Panc1 (cell line): ENCODE data around the gene EFNA5. TPM values are rescaled to one million over a fixed set of nuclear protein-coding genes. Genes with fewer than 3 reads are reported as not detected.

ENCODE experiments used
- ATAC-seq: fragments of 200-7000 bp; cut with Tn5 transposase; 2 replicates; pipeline ENCODE4 v1.9.1; 2020; ENCODE audit warnings: mild to moderate bottlenecking, moderate library complexity
- BruUV-seq: library from RNA; stranded (reverse); fragments of 400-500 nt; replicated peaks from 2 replicates; lab custom pipeline; 2021; lab: Mats Ljungman, UMichigan
- CTCF ChIA-PET: fragments of 300-600 bp; sonication (Branson Sonifier 250); formaldehyde crosslinking; loops from one replicate; lab custom pipeline; 2022; ENCODE audit warnings: antibody characterized with exemption; lab: Charles Lee
- POLR2A ChIA-PET: fragments of 300-600 bp; sonication (Branson Sonifier 250); formaldehyde crosslinking; loops from one replicate; lab custom pipeline; 2022; ENCODE audit warnings: antibody characterized with exemption; lab: Charles Lee
- DNase-seq: peaks from one replicate; pipeline ENCODE4 v3.0.0-alpha.2; 2010; ENCODE audit warnings: low read depth, low spot score
- H3K27ac ChIP-seq: 2 replicates; pipeline ENCODE4 v1.5.1; 2011; ENCODE audit warnings: mild to moderate bottlenecking, low read length, inconsistent platforms
- H3K27me3 ChIP-seq: fragments of 200-500 bp; sonication (Bioruptor generic); 2 replicates; pipeline ENCODE4 v1.6.0; 2014; ENCODE audit warnings: low read length, inconsistent platforms; ENCODE audit not compliant: control insufficient read depth, insufficient read depth
- H3K36me3 ChIP-seq: fragments of 200-500 bp; sonication (Bioruptor generic); 2 replicates; pipeline ENCODE4 v1.5.1; 2014; ENCODE audit warnings: inconsistent platforms, mild to moderate bottlenecking, low read length, moderate library complexity; ENCODE audit not compliant: control insufficient read depth, insufficient read depth
- H3K4me1 ChIP-seq: 2 replicates; pipeline ENCODE4 v1.5.1; 2011; ENCODE audit warnings: inconsistent platforms, mild to moderate bottlenecking, low read length, moderate library complexity; ENCODE audit not compliant: control insufficient read depth, insufficient read depth
- H3K4me3 ChIP-seq, 2 experiments: 2 replicates each; pipeline ENCODE4 v1.5.1; 2011 to 2012; ENCODE audit warnings: low read depth in 2 of 2, low read length in 2 of 2, mild to moderate bottlenecking in 2 of 2, inconsistent platforms in 1 of 2, moderate library complexity in 1 of 2
- H3K9me3 ChIP-seq: fragments of 200-500 bp; sonication (Bioruptor generic); 2 replicates; pipeline ENCODE4 v1.5.1; 2014; ENCODE audit warnings: low read depth, mild to moderate bottlenecking, inconsistent platforms, low read length, moderate library complexity; ENCODE audit not compliant: control insufficient read depth, insufficient read depth
- POLR2AphosphoS5 ChIP-seq: IDR thresholded peaks from 2 replicates; pipeline ENCODE4 v1.6.1; 2012; ENCODE audit warnings: mild to moderate bottlenecking, low read depth, low read length, moderate library complexity
- SIN3A ChIP-seq: IDR thresholded peaks from 2 replicates; pipeline ENCODE4 v1.6.1; 2012; ENCODE audit warnings: low read depth, mild to moderate bottlenecking, low read length, moderate library complexity, borderline replicate concordance; ENCODE audit not compliant: insufficient read depth
- TCF7L2 ChIP-seq: IDR thresholded peaks from 2 replicates; pipeline ENCODE4 v1.6.1; 2011; ENCODE audit warnings: mild to moderate bottlenecking, low read depth, low read length, inconsistent platforms
- in situ Hi-C: cut with HindIII; loops from 2 replicates; pipeline ENCODE4 v1.10.0; 2016; ENCODE audit warnings: low sequenced_read_pairs, low pct_unique_long_range_greater_than_20kb
- intact Hi-C: fragments of 100-400 bp; cut with micrococcal nuclease; formaldehyde crosslinking; loops from one replicate; pipeline ENCODE4 v1.10.0; 2022; ENCODE audit not compliant: unreplicated experiment
- total RNA-seq: library from RNA; stranded (reverse); gene quantifications from one replicate; pipeline ENCODE4 v1.2.1, GENCODE V29; 2021; ENCODE audit not compliant: unreplicated experiment
- TF ChIP-seq, protein P1 (sequence below): fragments of 450-650 bp; IDR thresholded peaks from 2 replicates; pipeline ENCODE4 v1.5.1; 2017; ENCODE audit warnings: mild to moderate bottlenecking
- TF ChIP-seq, protein P2 (sequence below), 2 experiments: IDR thresholded peaks; 2 replicates each; pipeline ENCODE4 v1.6.1; 2011 to 2012; ENCODE audit warnings: low read depth in 2 of 2, control low read depth in 1 of 2, low read length in 1 of 2, mild to moderate bottlenecking in 1 of 2, moderate library complexity in 1 of 2; ENCODE audit not compliant: insufficient read depth in 1 of 2

The EFNA5 gene
- total RNA-seq, 1 experiment from 2014 or later, result 30.5 TPM

DNA sequence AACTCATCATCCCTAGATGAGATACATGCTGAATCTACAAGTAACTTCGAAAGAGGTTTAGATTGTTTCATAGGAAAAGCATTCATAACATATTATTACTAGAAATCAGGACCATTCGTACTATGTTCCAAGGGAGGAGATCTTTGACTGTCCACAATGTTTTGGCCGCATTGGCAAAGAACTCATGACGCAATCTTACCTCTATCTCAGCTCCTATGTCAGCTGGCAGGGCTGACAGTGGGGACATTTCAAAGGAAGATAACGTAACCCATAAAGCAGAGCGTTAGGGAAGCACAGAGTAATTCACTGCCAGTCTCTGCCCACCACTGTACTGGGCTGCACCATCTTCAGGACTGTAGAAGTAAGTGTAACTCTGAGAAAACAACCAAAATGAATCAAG is 69.7 kb downstream of the EFNA5 start:
- Histone ChIP-seq H3K36me3 (no peaks in the 10 kb centered on the region), H3K4me1 (peaks cover 13% of the 10 kb centered on the region), H3K4me3 (no peak overlapping the region), H3K27me3 (no peaks in the 10 kb centered on the region), H3K9me3 (no peaks in the 10 kb centered on the region), H3K27ac (no peak overlapping the region; the same call in 1 of the 2 replicates)
- CTCF ChIA-PET, result no interaction called here
- no TSS peak for BruUV-seq
- POLR2A ChIA-PET, result no interaction called here
- intact Hi-C loops (no loop called here), in situ Hi-C loops (no loop called here)
- ATAC-seq, result no peak; the same call in 1 of the 2 replicates
- DNase-seq, result no peak
- TF ChIP-seq TCF7L2, result no peak
- TF ChIP-seq, protein P1, sequence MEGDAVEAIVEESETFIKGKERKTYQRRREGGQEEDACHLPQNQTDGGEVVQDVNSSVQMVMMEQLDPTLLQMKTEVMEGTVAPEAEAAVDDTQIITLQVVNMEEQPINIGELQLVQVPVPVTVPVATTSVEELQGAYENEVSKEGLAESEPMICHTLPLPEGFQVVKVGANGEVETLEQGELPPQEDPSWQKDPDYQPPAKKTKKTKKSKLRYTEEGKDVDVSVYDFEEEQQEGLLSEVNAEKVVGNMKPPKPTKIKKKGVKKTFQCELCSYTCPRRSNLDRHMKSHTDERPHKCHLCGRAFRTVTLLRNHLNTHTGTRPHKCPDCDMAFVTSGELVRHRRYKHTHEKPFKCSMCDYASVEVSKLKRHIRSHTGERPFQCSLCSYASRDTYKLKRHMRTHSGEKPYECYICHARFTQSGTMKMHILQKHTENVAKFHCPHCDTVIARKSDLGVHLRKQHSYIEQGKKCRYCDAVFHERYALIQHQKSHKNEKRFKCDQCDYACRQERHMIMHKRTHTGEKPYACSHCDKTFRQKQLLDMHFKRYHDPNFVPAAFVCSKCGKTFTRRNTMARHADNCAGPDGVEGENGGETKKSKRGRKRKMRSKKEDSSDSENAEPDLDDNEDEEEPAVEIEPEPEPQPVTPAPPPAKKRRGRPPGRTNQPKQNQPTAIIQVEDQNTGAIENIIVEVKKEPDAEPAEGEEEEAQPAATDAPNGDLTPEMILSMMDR, result no peak
- TF ChIP-seq, protein P2, sequence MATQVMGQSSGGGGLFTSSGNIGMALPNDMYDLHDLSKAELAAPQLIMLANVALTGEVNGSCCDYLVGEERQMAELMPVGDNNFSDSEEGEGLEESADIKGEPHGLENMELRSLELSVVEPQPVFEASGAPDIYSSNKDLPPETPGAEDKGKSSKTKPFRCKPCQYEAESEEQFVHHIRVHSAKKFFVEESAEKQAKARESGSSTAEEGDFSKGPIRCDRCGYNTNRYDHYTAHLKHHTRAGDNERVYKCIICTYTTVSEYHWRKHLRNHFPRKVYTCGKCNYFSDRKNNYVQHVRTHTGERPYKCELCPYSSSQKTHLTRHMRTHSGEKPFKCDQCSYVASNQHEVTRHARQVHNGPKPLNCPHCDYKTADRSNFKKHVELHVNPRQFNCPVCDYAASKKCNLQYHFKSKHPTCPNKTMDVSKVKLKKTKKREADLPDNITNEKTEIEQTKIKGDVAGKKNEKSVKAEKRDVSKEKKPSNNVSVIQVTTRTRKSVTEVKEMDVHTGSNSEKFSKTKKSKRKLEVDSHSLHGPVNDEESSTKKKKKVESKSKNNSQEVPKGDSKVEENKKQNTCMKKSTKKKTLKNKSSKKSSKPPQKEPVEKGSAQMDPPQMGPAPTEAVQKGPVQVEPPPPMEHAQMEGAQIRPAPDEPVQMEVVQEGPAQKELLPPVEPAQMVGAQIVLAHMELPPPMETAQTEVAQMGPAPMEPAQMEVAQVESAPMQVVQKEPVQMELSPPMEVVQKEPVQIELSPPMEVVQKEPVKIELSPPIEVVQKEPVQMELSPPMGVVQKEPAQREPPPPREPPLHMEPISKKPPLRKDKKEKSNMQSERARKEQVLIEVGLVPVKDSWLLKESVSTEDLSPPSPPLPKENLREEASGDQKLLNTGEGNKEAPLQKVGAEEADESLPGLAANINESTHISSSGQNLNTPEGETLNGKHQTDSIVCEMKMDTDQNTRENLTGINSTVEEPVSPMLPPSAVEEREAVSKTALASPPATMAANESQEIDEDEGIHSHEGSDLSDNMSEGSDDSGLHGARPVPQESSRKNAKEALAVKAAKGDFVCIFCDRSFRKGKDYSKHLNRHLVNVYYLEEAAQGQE (IDR thresholded peaks at IDR 0.05; ENCODE audit: insufficient read depth in 1 of 2, low read depth in 2 of 2, low read length in 1 of 2), result no peak
- TF ChIP-seq SIN3A, result no peak
- no peak for TF ChIP-seq POLR2AphosphoS5

DNA sequence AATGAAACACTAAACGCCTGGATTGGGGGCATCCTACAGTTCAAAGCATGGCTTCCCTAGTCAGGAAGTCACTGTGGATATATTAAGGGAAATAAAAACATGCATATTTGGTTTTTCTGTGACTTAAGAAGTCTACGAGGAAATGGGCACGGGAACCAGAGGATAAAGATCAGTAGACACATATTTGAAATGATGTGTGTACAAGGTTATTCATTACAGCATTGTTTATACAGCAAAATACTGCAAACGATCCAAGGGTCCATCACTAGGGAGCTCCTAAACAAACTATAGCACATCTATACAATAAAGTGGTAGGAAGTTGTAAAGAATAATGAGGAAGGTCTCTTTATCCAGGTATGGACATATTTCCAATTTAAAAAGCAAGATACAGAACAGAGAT is 71.8 kb downstream of the EFNA5 start:
- ChIA-PET CTCF (no interaction called here), POLR2A (no interaction called here)
- no peaks in the 10 kb centered on the region; the same call in 1 of the 2 replicates for H3K4me1 ChIP-seq
- DNase-seq (no peak), ATAC-seq (no peak)
- TF ChIP-seq SIN3A, result no peak
- TF ChIP-seq, protein P2 (IDR thresholded peaks at IDR 0.05; ENCODE audit: insufficient read depth in 1 of 2, low read depth in 2 of 2, low read length in 1 of 2), result no peak
- no peak for TF ChIP-seq POLR2AphosphoS5
- TF ChIP-seq TCF7L2, result no peak
- TF ChIP-seq, protein P1, result no peak
- no peaks in the 10 kb centered on the region for H3K36me3 ChIP-seq
- no peak overlapping the region for H3K4me3 ChIP-seq
- in situ Hi-C loops (no loop called here), intact Hi-C loops (no loop called here)
- H3K27ac ChIP-seq, result no peak overlapping the region
- no peaks in the 10 kb centered on the region for H3K9me3 ChIP-seq
- no TSS peak for BruUV-seq
- H3K27me3 ChIP-seq, result no peaks in the 10 kb centered on the region
